ENCODE data around the gene HPSE2. TPM values are rescaled to one million over a fixed set of nuclear protein-coding genes. Genes with fewer than 3 reads are reported as not detected.

Gene HPSE2
- polyA plus RNA-seq, 2 of the 4 experiments (the other 2 are of a cell fraction): not detected

DNA sequence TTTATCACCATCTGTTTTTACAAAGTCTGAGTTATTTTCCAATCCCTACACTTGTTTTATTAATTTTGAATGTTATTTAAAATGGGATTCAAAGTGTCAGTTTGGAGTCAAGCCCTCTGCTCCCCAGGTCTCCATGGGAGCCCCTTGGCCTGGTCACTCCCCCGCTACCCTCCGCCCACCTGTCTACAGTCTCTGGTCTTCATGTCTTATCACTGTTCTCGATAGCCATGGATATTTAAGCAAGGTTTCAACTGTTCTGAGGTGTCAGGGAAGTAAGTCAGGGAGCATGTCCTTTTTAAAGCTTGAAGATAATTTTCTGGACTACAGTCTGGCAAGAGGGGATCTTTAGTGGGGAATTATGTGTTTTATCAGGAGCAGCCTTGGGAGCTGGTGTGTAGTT, 769.8 kb downstream of the HPSE2 start:
- no peak for ATAC-seq
- POLR2A ChIA-PET: interaction anchor here (0.7 kb wide), 1 partner anchor 964 kb away, joined by 4 read pairs; the partner anchor contains the start of gene GOT1

GRCh38 chr10:98463976-98464754, 771.5 kb downstream of the HPSE2 start:
- H3K4me2 ChIP-seq: no peak overlapping the region
- ChIA-PET CTCF (interaction anchor here (0.8 to 1.7 kb wide), 5 partner anchors 29 to 928 kb away, joined by 3 to 4 read pairs (median 3); no protein-coding TSS in a partner anchor), POLR2A (no interaction called here)
- WGBS (ENCODE audit: missing lambda C conversion rate): 52% methylated on average over 8 of the region's 8 CpGs
- peaks cover 15% of the 10 kb centered on the region for H3K4me1 ChIP-seq
- no peak overlapping the region for H3K27ac ChIP-seq
- H3K4me3 ChIP-seq: no peak overlapping the region
- no peak for ATAC-seq
- no peak for FAIRE-seq
- H3K9me3 ChIP-seq: no peaks in the 10 kb centered on the region
- peak in 1 of 2 experiments; percentile 14 for DNase-seq (ENCODE audit: low read depth in 1 of 2, low spot score in 1 of 2)
- TF ChIP-seq POLR2AphosphoS2 (conservative IDR thresholded peaks at IDR 0.05; ENCODE audit: low read length): no peak
- TF ChIP-seq ZSCAN20 (CRISPR knock-in tag; IDR thresholded peaks at IDR 0.05): no peak
- TF ChIP-seq MAFK (IDR thresholded peaks at IDR 0.05; ENCODE audit: partially characterized antibody): peak; percentile 61
- TF ChIP-seq EHMT2 (IDR thresholded peaks at IDR 0.05; ENCODE audit: low read depth): no peak
- no peak for TF ChIP-seq ZNF302 (CRISPR knock-in tag; IDR thresholded peaks at IDR 0.05)
- TF ChIP-seq, protein P1, sequence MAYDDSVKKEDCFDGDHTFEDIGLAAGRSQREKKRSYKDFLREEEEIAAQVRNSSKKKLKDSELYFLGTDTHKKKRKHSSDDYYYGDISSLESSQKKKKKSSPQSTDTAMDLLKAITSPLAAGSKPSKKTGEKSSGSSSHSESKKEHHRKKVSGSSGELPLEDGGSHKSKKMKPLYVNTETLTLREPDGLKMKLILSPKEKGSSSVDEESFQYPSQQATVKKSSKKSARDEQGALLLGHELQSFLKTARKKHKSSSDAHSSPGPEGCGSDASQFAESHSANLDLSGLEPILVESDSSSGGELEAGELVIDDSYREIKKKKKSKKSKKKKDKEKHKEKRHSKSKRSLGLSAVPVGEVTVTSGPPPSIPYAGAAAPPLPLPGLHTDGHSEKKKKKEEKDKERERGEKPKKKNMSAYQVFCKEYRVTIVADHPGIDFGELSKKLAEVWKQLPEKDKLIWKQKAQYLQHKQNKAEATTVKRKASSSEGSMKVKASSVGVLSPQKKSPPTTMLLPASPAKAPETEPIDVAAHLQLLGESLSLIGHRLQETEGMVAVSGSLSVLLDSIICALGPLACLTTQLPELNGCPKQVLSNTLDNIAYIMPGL (CRISPR knock-in tag; IDR thresholded peaks at IDR 0.05; ENCODE audit: borderline replicate concordance): no peak
- TF ChIP-seq GATA3 (IDR thresholded peaks at IDR 0.05; ENCODE audit: borderline replicate concordance): no peak
- TF ChIP-seq POLR2A (IDR thresholded peaks at IDR 0.05; ENCODE audit: low read length): no peak
- TF ChIP-seq NFE2L2 (conservative IDR thresholded peaks at IDR 0.05; ENCODE audit: low read length): peak; percentile 45; the same call in 1 of the 2 replicates

More for the DNA sequence above, 769.8 kb downstream of the HPSE2 start:
- Histone ChIP-seq H3K27ac (no peak overlapping the region), H3K9me3 (no peaks in the 10 kb centered on the region), H3K4me3 (no peak overlapping the region), H3K4me2 (no peak overlapping the region), H3K4me1 (peaks cover 7% of the 10 kb centered on the region)
- no peak for FAIRE-seq
- TF ChIP-seq CBX8 (IDR thresholded peaks at IDR 0.05) (no peak), CHD4 (IDR thresholded peaks at IDR 0.05; ENCODE audit: borderline replicate concordance) (no peak), POLR2AphosphoS2 (conservative IDR thresholded peaks at IDR 0.05; ENCODE audit: low read length) (no peak), NR3C1 (IDR thresholded peaks at IDR 0.05) (no peak), CEBPB (IDR thresholded peaks at IDR 0.05) (no peak), SREBF2 (IDR thresholded peaks at IDR 0.05) (no peak), RFX5 (IDR thresholded peaks at IDR 0.05) (no peak), KDM1A (IDR thresholded peaks at IDR 0.05; ENCODE audit: low read depth) (no peak), RNF2 (IDR thresholded peaks at IDR 0.05; ENCODE audit: borderline replicate concordance, low read depth) (no peak), ZFP36 (IDR thresholded peaks at IDR 0.05; ENCODE audit: borderline replicate concordance, partially characterized antibody) (no peak), RCOR1 (IDR thresholded peaks at IDR 0.05; ENCODE audit: low read depth, low read length) (no peak), USF2 (IDR thresholded peaks at IDR 0.05) (no peak)
- TF ChIP-seq, protein P2, sequence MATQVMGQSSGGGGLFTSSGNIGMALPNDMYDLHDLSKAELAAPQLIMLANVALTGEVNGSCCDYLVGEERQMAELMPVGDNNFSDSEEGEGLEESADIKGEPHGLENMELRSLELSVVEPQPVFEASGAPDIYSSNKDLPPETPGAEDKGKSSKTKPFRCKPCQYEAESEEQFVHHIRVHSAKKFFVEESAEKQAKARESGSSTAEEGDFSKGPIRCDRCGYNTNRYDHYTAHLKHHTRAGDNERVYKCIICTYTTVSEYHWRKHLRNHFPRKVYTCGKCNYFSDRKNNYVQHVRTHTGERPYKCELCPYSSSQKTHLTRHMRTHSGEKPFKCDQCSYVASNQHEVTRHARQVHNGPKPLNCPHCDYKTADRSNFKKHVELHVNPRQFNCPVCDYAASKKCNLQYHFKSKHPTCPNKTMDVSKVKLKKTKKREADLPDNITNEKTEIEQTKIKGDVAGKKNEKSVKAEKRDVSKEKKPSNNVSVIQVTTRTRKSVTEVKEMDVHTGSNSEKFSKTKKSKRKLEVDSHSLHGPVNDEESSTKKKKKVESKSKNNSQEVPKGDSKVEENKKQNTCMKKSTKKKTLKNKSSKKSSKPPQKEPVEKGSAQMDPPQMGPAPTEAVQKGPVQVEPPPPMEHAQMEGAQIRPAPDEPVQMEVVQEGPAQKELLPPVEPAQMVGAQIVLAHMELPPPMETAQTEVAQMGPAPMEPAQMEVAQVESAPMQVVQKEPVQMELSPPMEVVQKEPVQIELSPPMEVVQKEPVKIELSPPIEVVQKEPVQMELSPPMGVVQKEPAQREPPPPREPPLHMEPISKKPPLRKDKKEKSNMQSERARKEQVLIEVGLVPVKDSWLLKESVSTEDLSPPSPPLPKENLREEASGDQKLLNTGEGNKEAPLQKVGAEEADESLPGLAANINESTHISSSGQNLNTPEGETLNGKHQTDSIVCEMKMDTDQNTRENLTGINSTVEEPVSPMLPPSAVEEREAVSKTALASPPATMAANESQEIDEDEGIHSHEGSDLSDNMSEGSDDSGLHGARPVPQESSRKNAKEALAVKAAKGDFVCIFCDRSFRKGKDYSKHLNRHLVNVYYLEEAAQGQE (IDR thresholded peaks at IDR 0.05): no peak
- 78% methylated on average over 3 of the region's 3 CpGs for WGBS (ENCODE audit: missing lambda C conversion rate)
- DNase-seq (ENCODE audit: low read depth in 1 of 2, low spot score in 1 of 2): no peak
- CTCF ChIA-PET: interaction anchor here (0.7 to 4.0 kb wide), 7 partner anchors 13 to 971 kb away, joined by 3 to 46 read pairs (median 4); no protein-coding TSS in a partner anchor

Measured in A549 (cell line).